Occipital lobe (tissue), 2 donors: ENCODE results near the gene MPPED1. TPM values are rescaled to one million over a fixed set of nuclear protein-coding genes. Genes with fewer than 3 reads are reported as not detected.

ENCODE experiments used
- DNase-seq: peaks from one replicate; lab custom pipeline; 2025; lab: John Stamatoyannopoulos, UW
- total RNA-seq: library from RNA; depleted of rRNA; stranded (reverse); fragments of >200 nt; gene quantifications from one replicate; pipeline ENCODE4 v1.2.3, GENCODE V29; 2014

The MPPED1 gene
- total RNA-seq, 1 donor from 2014 or later = 455 TPM

DNA sequence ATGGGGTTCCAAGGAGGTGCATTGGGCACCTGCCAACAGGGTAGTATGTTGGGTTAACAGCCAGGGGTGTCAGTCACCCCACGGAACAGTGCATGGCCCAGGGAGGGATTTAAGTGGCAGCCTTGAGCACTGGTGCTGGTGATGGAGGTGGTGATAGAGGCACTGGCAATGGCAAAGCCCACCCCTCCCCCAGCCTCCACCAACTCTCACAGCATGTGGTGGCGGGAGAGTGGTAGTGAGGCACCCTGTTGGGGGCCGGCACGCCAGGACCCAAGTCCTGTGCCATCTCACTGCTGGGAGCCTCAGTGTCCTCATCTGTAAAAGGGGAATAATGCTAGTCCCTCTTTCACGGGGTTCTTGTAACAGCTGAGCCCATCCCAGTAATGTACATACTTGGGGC lies 81.5 kb downstream of the MPPED1 start:
- DNase-seq = no peak

GRCh38 chr22:43497956-43498855 lies 86.4 kb downstream of the MPPED1 start:
- DNase-seq = no peak

DNA sequence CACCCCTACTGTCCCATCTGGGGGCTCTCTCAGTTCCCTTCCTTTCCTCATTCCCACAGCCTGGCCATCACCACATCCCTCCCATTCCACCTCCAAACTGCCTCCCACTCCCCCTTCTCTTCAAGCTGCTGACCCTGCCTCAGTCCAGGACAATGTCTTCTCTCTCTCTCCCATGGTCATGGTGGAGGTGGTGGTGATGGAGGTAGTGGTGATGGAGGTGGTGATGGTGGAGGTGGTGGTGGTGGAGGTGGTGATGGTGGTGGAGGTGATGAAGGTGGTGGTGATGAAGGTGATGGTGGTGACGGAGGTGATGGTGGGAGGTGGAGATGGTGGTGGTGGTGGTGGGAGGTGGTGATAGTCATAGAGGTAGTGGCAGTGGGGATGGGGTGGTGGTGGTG lies 87.0 kb downstream of the MPPED1 start:
- DNase-seq = no peak

DNA sequence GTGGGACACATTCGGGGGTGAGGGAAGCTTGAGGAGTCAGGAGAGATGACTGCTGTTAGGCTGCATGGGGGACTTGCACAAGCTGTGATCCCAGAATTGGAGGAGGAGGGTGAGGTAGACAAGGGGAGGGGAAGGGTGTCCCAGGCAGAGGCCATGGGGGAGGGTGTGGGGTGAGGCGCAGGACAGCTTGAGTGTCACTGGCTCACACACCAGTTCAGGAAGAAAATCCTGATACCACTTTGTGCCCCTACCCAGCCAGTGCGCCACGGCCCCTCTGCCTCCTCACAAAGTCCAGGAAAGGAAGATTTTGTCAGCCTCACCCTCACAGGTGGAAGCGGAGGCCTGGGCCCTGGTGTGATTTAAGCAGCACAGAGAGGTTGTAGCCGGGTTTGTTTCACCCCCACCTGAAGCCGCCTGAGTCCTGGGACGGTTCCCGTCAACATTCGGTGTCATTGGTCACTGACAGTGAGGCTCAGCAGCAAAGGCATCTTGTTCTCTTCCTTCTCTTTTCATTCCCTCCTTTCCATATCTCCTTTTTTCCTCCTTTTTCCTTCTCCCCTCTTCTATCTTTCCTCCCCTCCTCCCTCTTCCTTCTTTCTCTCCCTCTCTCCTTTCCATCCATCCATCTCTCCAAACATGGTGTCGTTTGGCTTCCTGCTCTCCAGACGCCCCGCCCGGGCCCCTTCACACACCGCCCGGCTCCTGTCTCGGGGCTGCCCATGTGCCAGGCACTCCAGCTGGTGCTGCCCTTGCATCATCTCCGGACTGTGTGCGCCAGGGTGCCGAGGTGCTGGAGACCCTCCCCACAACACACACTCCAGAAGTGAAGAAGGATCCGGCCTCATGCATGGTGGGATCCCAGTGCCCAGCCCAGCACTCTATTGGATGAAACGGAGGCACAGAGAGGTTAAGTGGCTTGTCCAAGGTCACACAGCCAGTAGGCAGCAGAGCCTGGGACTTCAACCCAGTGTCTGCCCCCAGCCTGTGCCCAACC lies 89.3 kb downstream of the MPPED1 start:
- DNase-seq = no peak

DNA sequence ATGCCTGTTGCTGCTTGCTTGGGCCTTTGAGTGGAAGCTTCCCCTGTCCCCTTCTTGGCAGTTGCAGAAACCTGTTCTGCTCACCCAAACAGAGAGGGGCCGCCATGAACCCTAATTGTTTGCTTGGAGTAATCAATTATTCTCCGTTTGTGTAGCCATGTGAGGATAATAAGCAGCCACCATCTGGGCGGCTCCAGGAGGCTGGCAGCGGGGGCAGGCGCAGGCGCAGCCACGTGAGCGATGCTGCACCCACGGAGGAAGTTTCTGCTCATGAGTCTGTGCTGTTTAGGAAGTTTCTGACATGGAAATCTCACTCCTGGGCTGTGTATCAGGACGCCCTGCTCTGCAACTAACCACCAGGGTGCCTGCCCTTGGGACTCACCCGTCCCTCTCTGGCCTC lies 90.1 kb downstream of the MPPED1 start:
- DNase-seq = peak; percentile 20

DNA sequence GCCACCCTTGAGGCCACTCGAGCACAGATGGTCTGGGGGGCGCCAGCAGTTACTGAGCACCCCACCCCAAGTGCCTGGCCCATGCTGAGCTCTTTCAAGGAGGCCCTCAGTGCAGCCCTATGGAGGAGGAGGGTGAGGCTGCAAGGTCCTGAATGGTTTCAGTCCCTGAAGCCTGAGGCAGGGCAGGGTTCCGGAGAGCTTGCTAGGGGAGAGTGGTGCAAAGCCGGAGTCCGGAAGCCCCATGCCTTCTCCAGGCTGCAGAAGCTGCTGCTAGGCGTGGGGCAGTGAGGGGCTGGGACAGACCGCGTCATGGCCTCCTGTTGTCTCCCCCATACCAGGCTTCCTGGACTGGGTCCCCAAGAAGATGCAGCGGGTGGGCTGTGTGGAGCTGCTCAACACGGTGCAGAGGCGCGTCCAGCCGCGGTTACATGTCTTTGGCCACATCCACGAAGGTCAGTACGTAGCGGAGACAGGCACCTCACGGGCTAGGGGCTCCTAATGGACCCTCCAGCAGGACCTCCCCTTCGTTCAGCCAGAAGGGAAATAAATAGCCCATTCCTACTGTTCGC lies 90.6 kb downstream of the MPPED1 start:
- no peak for DNase-seq

DNA sequence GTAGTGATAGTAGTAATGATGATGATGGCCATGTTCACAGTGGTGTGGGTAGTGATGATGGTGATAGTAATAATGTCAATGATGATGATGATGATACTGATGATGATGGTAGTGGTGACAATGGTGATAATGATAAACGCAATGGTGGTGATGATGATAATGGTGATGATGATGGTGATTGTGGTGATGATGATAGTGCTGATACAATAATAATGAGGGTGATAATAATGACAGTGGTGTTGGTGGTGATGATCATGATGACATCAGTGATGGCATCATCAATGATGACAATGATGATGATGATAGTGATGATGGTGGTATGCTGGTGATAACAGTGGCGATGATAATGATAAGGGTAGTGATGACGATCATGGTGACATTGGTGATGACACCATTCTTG lies 92.3 kb downstream of the MPPED1 start:
- DNase-seq = no peak

DNA sequence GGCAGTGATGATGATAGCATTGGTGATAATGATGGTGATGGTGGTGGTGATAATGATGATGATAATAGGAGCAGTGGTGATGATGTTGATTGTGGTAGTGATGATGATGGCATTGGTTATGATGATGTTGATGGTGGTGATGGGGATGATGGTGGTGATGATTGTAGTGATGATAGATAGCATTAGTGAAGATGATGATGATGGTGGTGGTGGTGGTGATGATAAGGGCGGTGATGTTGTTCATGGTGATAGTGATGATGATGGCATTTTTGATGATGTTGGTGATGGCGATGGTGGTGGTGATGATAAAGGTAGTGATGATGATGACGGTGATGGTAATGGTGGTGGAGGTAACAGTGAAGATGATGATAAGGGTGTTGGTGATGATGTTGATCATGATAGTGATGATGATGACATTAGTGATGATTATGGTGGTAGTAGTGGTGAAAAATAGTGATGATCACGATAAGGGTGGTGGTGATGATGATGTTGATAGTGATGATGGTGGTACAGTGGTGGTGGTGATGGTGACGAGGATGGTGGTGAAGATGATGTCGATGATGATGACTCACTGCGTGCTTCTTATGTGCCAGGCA lies 93.0 kb downstream of the MPPED1 start:
- DNase-seq = no peak

DNA sequence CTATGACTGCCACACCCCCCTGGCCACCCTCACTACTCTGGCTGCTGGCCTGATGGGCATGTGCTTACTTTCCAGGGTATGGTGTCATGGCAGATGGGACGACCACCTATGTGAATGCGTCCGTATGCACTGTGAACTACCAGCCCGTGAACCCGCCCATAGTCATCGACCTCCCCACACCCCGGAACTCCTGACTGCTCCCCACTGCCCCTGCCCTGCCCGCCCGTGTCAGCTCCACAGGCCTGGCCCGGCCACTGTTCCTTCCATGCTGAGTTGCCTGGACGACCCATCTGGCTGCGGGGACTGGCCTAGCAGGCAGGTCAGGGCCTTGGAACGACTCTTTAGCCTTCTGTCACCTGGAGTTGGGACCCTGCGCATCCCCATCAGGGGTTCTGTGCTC lies 93.6 kb downstream of the MPPED1 start:
- no peak for DNase-seq

GRCh38 chr22:43505896-43506295 lies 94.1 kb downstream of the MPPED1 start:
- DNase-seq = no peak

DNA sequence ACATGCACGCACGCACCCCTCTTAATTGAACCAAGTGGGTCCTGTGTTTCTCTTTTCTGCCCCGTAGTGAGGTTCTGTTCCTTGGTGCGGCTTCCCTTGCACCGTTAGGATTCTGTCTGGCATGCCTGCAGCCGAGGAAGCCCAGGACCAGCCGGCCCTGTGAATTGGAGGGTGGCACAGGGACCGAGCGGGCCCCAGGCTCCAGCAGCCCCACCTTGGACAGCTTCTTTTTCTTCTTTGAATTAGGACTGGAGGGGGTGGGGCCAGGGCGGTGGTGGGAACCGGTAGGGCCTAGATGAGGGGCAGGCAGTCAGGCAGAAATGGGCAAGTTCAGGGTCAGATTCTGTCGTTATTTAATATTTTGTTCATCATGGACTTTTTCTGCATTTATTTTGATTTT lies 94.7 kb downstream of the MPPED1 start:
- no peak for DNase-seq

- DNase-seq = no peak
Observed at GRCh38 chr22:43507235-43507634, 95.4 kb downstream of the MPPED1 start.

GRCh38 chr22:43508489-43508888 lies 96.7 kb downstream of the MPPED1 start:
- DNase-seq = no peak

- no peak for DNase-seq
Observed at GRCh38 chr22:43509337-43509736, 97.5 kb downstream of the MPPED1 start.

GRCh38 chr22:43510281-43511070 lies 98.7 kb downstream of the MPPED1 start:
- DNase-seq = no peak

GRCh38 chr22:43511276-43511910 lies 99.6 kb downstream of the MPPED1 start:
- DNase-seq = no peak

GRCh38 chr22:43512279-43512678 lies 100.5 kb downstream of the MPPED1 start:
- no peak for DNase-seq

- DNase-seq = no peak
Observed at GRCh38 chr22:43514476-43515157, 102.8 kb downstream of the MPPED1 start.

DNA sequence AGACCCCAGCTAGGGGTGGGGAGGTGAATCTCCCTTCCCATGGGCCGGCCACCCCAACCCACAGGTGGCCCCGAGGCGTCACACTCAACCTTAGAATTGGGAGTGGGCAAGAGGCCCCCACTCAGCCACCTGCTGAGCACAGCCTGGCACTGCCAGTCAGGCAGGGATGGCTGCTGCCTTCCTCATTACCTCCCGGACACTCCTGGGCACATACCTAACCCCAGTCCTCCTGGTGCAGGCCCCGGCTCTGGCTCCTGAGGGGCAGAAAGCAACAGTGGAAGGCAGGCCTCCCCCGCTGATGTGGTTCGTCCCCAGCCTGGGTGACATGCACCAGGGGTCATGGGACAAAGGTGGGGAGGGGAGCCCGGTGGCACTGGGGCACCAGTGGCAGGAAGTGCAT lies 103.6 kb downstream of the MPPED1 start:
- DNase-seq = no peak

DNA sequence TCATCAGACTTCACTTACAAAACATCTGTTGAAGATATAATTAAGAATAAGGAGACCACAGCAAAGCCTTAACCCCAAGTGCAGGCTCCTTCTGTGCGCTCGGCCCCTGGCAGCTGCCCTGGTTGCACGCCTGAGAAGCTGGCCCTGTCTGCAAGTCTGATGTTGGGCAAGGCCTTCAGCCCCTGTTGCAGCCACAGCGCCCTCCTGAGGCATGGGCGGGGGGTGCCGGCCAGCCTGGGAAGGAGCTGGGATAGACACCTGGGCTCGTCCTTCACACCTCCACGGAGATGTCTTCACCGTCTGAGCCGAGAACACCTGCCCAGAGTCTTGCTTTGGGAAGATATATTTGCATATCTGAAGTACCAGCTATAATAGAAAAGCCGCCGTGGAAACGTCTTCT lies 104.1 kb downstream of the MPPED1 start:
- no peak for DNase-seq
